HepG2 (cell line): ENCODE data around the gene SLC43A1.

ENCODE experiments used
- POLR2A ChIP-seq, 2 experiments: IDR thresholded peaks; 2 replicates each; pipeline ENCODE4 v1.6.1; 2011; ENCODE audit warnings: low read depth in 2 of 2, low read length in 2 of 2, mild to moderate bottlenecking in 1 of 2, moderate library complexity in 1 of 2; ENCODE audit not compliant: insufficient read depth in 1 of 2
- SAFB2 ChIP-seq: sonication (generic); formaldehyde crosslinking; IDR thresholded peaks from 2 replicates; pipeline ENCODE4 v1.5.1; 2020; ENCODE audit warnings: missing genetic modification reagents, low read depth, mild to moderate bottlenecking, borderline replicate concordance
- ZNF335 ChIP-seq: sonication (generic); formaldehyde crosslinking; IDR thresholded peaks from 2 replicates; pipeline ENCODE4 v1.4.0; 2020; ENCODE audit warnings: missing genetic modification reagents

GRCh38 chr11:57502376-57502775, 13.1 kb downstream of the SLC43A1 start:
- TF ChIP-seq ZNF335 (CRISPR knock-in tag) (no peak), SAFB2 (CRISPR knock-in tag) (no peak), POLR2A (IDR thresholded peaks at IDR 0.05; ENCODE audit: insufficient read depth in 1 of 2, low read depth in 2 of 2, low read length in 2 of 2) (no peak)
